Skin epidermis (tissue), 12 donors: ENCODE data around the gene ANG.

Source experiments
- H3K27ac ChIP-seq, 21 experiments: fragments of 200-600 bp; sonication (generic) in 11 of 21; one replicate each; pipeline ENCODE4 v1.5.0; 2020; ENCODE audit warnings: mild to moderate bottlenecking in 3 of 21, inconsistent platforms in 2 of 21, moderate library complexity in 2 of 21
- H3K4me3 ChIP-seq, 7 experiments: fragments of 200-600 bp; sonication (generic) in 2 of 7; one replicate each; pipeline ENCODE4 v1.5.0; 2020; ENCODE audit warnings: inconsistent platforms in 2 of 7, mild to moderate bottlenecking in 2 of 7, moderate library complexity in 1 of 7

ANG gene

DNA sequence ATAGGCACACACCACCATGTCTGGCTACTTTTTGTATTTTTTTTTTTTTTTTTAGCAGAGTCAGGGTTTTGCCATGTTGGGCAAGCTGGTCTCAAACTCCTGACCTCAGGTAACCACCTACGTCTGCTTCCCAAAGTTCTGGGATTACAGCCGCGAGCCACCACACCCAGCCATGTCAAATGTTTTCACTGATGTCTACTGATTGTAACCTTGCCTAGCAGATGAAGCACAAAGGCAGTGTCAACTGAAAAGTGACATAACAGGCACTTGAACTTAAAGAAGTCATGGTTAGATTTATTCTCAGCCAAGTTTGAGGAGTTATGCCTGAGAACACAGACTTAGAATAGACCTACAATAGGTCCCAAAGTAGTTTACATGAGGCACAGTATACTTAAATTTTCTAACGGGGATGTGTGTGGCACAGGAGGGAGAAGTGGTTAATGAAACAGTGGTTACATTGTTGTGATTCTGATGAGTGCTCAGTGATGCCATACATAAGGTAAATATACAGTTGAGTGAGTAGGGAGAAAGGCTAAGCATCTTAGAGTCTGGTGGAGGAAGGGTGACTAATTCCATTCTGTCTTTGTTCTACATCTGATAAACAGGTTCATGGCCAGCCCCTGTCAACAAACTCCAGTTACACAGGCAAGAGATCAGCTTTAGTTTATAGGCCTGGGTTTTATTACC lies 16.8 kb upstream of the ANG start:
- no peak overlapping the region for H3K27ac ChIP-seq
- H3K4me3 ChIP-seq, result no peak overlapping the region

DNA sequence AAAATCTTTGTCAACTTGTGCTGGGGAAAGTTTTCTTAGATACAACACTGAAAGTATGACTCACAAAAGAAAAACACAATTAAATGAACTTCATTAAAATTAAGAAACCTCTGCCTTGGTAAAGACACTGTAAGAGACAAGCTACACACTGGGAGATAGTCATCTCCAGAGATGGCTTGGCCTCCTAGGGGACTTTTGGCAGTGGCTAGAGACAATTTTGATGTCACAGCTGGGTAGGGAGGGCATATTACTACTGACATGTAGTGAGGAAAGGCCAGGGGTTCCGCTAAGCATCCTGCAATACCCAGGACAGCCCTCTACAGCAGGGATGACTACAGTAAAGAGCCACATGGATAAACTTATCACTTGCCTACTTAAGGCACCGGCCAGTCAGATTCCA lies 12.9 kb upstream of the ANG start:
- Histone ChIP-seq H3K4me3 (no peak overlapping the region), H3K27ac (no peak overlapping the region)

DNA sequence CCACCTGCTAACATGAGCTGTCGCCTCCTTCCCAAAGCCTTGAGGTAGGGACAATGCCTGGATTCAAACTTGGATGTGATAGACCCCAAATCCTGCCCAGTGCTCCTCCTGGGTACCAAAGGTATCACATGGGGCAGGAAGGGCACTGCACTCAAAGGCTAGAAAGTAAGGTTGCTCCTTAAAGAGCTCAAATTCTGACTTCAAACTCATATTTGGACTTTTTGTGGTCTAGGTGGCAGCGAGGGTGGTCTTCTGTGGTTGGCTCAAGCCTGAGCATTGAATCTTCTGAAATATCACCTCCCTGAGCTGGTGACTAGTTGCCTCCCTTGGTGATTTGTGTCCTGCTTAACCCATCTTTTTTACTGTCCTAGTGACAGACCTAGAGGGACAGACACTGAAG lies 12.5 kb upstream of the ANG start:
- no peak overlapping the region for H3K27ac ChIP-seq
- H3K4me3 ChIP-seq, result no peak overlapping the region

DNA sequence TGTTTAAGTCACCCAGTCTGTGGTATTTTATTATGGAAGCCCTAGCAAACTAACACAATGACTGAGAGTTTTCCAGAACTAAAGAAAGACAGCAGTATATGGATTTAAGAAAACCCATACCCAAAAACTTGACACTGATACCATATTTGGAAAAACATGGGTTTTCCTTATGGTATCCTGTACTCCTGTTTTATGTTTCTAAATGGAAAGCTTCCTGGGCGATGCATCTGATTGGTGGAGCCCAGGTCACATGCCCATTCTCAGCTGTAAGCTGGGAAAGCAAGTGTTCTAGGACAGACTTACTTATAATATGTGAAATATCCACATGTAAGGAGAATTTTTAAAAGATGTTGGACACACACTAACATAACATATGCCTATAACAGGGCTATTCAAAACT lies 8.7 kb upstream of the ANG start:
- H3K4me3 ChIP-seq, result no peak overlapping the region
- H3K27ac ChIP-seq, result no peak overlapping the region

DNA sequence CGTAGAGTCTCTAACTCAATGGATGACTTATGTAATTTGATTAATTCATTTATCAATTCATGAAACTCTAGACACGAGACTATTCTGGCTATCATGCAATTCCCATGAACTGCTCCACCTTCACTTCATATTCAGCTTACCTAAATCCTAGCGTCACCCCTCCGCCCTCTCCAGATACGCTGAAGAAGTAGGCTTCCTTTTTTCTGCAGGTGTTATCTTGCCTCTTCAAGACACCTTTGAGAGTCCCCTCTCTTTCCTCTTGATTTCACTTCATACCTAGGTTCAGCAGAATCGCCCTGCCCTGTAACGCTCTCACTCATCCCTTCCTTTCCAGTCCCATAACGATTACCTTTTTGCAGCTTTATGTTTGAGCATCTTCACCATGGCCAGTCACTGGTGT lies 8.2 kb upstream of the ANG start:
- H3K4me3 ChIP-seq, result peak overlapping the region in 1 of 7 experiments; percentile 52
- H3K27ac ChIP-seq, result peak overlapping the region in 12 of 21 experiments; percentile 95 to 100 (median 98)

GRCh38 chr14:20680843-20681347 lies 7.7 kb upstream of the ANG start:
- Histone ChIP-seq H3K27ac (peak overlapping the region in 20 of 21 experiments; percentile 92 to 100 (median 98)), H3K4me3 (peak overlapping the region; percentile 52 to 87 (median 73))

GRCh38 chr14:20681348-20682126 lies 7.0 kb upstream of the ANG start:
- peak overlapping the region; percentile 52 to 87 (median 73) for H3K4me3 ChIP-seq

GRCh38 chr14:20682127-20682434 lies 6.5 kb upstream of the ANG start:
- Histone ChIP-seq H3K4me3 (peak overlapping the region; percentile 52 to 87 (median 73)), H3K27ac (peak overlapping the region; percentile 8 to 100 (median 98))

More at GRCh38 chr14:20681348-20682126, 7.0 kb upstream of the ANG start:
- H3K27ac ChIP-seq, result peak overlapping the region; percentile 8 to 100 (median 98)

DNA sequence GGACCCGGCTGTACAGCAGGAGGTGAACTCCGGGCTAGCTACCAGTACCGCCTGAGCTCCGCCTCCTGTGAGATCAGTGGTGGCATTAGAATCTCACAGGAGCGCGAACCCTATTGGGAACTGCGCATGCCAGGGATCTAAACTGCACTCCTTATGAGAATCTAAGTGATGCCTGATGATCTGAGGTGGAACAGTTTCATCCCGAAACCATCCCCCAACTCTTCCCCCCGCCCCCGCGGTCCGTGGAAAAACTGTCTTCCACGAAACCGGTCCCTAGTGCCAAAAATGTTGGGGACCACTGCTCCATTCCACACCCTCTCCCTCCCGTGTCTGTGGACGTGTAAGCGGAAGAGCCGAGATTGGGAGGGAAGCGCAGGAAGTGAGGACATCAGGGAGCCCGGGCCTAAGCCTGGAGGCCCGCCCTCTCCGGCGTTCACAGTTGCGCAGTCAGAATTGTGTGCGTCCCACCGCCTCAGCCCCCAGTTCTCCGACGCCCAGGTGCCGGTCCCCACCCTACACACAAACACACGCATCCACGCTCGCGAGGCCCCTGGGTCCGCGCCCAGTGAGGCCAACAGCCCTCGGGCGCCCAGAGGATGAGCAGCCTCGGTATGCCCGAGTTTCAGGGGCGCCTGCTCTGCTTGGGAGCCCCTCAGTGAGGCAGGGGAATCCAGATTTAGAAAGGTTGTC lies 6.0 kb upstream of the ANG start:
- Histone ChIP-seq H3K4me3 (peak overlapping the region; percentile 52 to 87 (median 73)), H3K27ac (peak overlapping the region; percentile 92 to 100 (median 98))

DNA sequence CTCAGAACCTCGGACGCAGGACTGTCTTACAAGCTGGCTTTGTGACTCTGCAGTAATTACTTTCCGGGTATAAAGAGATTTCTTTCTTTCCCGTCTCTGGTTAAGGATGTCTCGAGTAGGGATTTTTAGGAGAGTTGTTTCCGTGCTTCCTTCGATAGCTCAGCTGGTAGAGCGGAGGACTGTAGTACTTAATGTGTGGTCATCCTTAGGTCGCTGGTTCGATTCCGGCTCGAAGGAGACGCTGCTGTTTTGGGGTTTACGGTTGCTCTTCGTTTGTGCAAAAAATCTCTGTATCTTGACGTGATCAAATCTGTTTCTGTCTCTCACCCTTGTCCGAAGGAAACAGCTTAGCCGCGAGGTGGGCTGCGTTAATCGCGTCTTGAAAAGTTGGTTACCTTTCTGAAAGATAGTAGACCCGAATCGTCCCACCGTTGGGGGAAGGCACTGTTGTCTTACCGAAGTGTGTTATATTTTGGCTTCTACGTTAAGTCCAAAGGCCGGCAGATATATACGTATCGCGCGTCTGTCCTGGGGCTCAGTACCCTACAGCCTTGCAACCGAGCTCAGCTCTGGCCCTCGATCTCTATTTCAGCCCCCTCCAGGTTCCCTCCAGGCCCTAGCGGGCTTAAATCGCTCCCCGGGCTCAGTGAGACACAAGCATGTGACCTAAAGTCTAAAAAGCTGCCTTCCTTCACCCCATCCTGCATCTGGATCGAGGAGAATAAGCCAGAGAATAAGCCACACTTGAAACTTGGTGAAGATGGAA lies 5.3 kb upstream of the ANG start:
- peak overlapping the region; percentile 52 to 87 (median 73) for H3K4me3 ChIP-seq
- peak overlapping the region; percentile 92 to 100 (median 98) for H3K27ac ChIP-seq

GRCh38 chr14:20683891-20684661 lies 4.5 kb upstream of the ANG start, which contains the start of gene RNASE4:
Gene RNASE4 (plus strand): TSS chr14:20684560. CDS start chr14:20699372, 14,812 bp downstream.
- H3K4me3 ChIP-seq, result peak within 1 kb of the TSS; percentile 52 to 87 (median 73)
- H3K27ac ChIP-seq, result peak within 1 kb of the TSS; percentile 35 to 100 (median 98)

DNA sequence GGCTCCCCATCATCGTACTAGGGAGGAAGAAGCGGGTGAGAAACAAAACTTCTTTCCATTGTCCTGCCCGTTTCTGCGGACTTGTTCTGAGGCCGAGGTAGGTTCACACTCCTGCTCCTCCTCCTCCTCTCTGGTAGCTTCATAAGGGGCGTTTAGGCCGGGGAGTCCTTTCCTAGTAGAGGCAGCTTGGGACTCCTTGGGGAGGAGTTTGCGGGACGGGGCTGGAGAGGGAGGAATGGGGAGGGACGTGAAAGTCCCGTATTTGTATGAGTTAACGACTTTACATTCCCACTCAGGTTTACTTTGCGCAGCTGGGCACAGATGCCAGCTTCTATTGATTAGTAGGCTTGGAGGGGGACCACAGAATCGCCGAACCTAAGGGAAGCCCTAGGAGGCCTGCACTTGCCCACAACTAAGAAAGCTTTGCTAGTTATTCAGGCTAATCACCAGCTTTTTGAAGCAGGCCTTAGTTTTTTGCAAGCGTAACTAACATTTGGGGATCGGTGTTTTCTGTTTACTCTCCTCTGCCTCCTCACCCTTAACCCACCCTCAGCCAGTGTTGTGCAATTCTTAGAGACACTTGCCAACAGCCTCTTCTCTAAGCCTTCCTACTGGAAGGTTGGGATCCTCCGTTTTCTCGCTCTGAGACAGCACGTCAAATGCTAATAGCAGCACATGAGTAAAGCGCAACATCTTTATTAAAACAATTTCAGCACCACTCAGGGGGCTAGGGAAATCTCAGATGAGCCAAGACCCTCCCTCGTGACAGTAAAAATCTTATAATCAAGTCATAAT lies 3.7 kb upstream of the ANG start:
- H3K27ac ChIP-seq, result peak overlapping the region in 20 of 21 experiments; percentile 92 to 100 (median 98)
- H3K4me3 ChIP-seq, result peak overlapping the region; percentile 52 to 87 (median 73)

DNA sequence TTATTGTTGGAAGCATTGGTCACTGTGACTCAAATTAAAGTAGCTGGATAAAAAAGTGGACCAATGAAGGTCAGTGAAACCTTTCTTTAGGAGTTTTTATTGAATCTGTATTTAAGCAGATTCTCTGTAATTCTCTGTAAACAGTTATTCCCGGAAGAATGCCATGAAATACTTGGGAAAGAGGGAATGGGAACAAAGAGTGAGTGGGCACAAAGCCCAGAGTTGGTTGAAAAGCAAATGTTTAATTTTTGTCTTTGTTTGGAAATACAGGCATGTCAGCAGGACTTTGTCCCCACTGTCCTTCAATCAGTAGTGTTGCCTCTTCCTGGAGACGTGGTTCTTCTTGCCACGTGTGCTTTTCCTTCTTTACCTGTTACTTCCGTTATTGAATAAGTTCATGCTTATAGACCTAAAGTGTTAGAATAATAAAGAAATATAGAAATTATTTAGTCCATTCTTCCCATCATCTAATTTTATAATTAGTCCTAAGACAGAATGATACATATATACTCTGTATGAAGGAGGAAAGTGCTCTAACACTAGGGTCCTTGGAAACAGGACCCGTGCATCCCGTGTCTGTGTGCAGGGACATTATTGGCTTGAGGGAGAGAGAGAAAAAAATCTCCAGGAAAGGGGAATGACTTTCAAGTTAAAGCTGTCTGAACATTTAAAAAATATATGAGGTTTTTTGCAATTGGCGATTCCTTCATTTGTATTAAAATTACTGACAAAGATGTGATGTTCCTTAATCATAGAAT lies 2.0 kb upstream of the ANG start:
- no peak overlapping the region for H3K4me3 ChIP-seq

DNA sequence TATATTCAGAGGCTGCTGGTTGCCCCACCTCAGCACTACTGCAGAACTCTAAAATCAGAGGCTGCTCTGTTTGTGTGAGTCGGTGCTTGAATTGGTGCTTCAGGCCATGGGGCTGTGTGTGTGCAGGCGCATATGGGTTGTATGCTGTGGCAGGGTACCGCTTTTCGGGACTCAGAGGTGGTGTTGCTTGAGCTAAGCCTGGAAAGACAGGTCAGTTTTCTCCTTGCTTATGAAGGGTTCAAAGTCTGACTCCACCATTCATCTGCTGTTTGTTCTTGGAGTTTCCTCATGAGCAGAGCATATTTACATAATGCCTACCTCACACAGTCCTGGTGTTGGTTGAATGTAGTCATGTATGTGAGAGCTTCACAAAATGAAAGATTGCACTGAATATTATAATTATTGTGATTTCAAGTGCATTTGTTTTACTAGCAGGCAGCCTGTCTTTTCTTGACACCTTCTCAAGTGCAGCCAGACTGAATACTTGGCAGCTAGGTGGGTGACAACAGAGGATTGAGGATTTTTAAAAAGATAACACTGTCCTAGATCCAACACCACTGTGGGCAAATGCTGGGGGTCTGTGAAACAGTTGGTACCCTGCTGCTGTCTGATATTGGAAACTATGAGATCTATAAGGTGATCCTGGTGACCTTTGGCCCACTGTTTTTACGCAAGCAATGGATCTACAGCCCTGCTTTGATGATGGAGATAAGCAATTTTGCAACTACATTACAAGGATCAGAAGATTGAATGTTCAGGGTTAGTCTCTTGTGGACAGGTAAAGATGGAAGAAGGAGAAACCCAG lies 1.0 kb upstream of the ANG start:
- Histone ChIP-seq H3K27ac (peak overlapping the region in 1 of 21 experiments; percentile 18), H3K4me3 (no peak overlapping the region)

More for the DNA sequence above, 2.0 kb upstream of the ANG start:
- peak overlapping the region in 2 of 21 experiments; percentile 3 to 98 for H3K27ac ChIP-seq

DNA sequence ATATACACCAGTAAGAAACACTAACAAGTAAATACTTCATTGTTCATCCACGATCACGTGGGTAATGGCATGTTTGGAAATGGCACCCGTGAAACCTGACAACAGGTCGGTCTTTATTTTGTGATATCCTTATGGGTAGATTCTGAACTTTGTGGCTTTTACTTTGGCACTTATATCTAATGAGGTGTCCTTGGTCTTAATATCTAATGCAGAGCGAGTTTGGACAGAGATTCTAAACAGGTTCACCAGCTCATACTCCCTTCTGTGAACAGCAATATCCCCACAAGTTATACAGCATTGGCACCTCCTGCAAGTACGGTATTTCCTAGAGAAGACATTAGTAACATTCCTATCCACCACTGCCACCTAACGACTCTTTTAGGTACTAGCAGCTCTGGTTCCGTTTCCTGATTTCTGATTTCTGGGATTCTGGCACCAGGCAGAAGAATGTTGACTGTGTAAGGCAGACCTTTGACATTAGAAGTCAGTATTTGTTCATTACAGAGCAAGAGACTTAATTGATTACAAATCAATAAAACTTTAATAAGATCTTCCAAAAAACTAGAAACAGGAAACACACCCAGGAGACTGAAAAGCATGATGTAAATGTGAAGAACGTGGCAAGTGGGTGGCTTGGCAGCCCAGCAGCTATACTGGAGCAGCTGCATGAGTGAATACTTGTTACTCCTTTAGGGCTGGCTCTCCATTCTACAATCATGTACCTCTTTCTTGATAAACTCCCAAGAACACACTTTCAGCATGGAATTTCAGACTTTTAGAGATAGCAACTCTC lies 2.5 kb downstream of the ANG start:
- Histone ChIP-seq H3K4me3 (no peak overlapping the region), H3K27ac (peak overlapping the region in 2 of 21 experiments; percentile 7 to 32)
